NOMO-1 (cell line): ENCODE data around the gene REPS2.

Experiments used
- DNase-seq, 2 experiments: peaks; one replicate each; lab custom pipeline; 2025; ENCODE audit not compliant: unreplicated experiment in 2 of 2; lab: John Stamatoyannopoulos, UW

REPS2 gene

DNA sequence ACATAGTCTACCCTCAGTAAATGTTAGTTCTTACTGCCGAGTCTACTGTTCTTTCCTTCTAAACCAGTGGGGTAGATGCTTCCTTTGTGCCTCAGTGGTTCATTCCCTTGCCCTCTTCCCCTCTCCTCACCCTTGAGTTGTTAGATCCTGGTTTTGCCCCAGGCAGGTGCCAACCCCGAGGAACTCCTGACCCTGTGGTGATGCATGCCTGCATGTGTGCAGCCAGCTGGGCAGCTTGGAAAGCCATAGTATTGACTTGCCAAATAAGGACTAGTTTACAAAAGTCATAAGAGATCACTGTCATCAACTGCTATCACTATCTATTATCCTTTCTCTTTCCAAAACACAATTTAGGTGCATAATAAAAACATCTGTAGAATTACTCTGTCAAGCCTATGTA, 50.9 kb downstream of the REPS2 start:
- no peak for DNase-seq

DNA sequence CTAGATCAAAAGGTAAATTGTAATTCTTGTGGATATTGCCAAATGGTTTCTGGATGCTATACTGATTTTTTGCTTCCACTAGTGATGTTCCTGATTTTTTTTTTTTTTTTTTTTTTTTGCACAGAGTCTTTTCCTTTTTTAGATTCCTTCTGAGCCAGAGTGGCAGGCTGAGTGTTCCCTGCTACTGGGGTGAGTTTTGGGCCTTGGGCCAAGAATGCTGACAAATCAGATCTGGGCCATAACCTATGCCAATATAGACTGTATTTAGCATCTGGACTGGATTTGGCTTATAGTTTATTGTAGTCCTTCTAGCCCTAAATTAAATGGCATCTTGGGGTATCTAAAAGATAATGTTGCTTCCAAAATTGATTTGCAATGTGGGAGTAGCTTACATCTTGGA, 52.8 kb downstream of the REPS2 start:
- no peak for DNase-seq

DNA sequence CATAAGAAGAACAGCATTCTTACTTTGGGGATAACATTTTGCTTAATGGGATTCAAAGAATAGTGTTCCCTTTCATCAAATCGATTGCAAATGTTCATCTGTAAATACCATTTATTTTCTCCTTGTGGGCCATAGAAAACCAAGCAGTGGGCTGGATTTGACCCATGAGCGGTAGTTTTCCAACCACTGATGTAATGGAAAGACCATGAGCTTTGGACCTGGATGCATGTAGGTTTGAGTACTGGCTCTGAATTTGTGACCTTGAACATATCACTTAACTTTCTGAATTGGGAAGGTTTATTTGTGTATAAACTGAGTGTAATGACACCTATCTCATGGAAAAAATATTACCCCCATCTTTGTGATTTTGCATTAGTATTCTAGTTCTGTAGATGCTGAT, 54.3 kb downstream of the REPS2 start:
- DNase-seq, result no peak

DNA sequence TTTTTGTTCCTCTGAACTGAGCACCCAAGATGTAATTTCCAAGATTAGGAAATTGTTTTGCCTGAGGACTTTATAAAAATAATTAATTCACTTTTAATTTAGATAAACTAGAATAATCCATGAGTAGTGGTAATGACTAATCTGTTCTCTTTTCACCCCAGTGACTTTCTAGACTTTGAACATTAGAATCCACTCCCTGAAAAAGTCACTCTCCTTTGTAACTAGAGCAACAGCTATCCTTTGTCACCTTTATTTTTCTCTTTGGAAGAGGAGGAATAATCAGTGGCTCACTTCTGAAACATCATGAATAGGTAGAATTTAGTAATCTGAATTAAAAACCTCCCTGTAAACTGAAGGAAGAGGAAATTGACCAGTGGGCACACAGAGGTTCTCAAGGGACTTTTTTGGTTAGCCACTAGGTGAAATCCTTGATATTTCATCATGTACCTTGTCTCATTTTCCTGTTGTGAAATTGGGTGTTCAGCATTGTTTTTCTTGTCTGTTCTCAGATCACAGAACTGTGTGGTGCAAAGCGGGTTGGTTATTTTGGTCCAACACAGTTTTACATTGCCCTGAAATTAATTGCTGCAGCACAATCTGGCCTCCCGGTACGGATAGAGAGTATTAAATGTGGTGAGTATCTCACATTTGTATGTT, 59.4 kb downstream of the REPS2 start:
- DNase-seq, result peak; percentile 72 to 93

DNA sequence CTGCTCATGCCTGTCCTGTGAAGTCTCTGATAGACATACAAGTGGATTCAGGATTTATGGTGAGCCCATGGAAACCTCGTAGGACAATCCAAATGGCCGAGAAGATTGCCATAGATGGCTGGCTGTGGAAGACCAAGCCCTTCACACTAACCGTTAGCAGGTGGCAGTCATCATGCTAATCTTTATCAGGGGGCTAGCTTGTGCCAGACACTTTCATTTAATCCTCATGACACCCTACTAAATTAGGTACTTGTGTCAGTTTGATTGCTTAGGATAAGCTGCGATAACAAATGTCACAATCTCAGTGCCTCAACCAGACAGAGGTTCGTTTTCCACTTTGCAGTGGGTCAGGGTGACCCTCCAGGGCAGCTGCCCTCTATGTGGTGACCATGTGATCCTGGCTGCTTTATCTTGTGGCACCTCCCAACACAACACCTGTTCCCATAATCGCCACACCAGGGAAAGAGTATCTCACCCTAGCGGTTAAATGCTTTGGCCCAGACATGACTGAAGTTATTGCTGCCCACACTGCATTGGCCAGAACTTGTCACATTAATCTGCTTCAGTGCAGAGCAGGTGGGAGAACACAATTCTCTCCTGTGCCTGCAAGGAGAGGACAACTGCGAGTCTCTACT, 60.8 kb downstream of the REPS2 start:
- DNase-seq, result peak; percentile 32 to 61

DNA sequence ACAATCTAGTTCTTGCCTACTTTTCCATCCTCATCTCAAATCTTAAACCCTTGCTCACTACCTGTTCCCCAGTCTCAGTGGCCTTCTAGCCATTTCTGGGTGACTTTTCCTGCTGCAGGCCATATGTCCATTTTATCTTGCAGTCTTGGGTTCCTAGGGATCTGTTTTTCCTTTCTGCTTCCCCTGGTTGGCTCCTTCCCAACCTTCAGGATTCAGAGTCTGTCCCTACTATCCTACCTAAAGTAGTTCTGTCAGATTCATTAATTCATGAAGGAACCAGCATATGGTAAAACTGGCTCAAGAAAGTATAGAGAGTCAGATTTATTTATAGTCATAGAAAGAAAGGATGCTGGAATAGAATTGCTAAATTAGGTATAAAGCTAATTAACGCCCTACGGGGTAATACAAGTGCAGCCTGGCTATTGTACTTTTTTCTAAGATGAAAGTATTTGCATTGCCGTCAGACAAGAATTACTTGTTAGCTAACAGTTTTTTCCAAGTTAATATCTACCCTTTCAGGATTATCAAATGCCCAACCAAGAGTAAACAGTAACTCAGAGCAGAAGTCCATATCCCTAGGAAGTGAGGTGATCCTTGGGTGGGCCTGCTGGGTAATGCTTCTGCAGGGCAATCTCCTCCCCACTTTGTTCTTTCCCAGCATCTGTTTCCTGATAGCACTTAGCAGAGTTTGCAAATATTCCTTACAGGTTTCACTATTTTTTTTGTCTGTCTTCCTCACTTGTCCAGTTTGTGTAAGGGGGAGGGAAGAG, 63.6 kb downstream of the REPS2 start:
- DNase-seq, result no peak

DNA sequence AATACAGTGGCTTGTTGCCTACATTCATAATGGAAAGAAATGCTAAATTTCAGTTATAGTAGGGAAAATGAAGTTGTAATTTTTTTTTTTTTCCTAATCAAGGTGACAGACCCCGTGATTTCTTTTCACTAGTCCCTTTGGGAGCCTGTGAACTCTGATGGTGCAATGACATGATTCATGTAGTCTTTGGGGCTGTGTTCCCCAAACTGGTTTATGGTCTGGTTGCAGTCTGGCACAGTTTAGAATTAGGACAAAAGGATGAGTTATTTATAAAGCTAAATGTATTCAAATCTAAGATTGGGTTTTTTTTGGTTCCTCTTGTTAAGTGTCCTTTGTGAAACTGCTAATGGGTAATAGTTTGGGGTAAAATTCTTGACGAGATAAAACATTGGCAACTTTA, 66.0 kb downstream of the REPS2 start:
- DNase-seq, result peak in 1 of 2 experiments; percentile 23

DNA sequence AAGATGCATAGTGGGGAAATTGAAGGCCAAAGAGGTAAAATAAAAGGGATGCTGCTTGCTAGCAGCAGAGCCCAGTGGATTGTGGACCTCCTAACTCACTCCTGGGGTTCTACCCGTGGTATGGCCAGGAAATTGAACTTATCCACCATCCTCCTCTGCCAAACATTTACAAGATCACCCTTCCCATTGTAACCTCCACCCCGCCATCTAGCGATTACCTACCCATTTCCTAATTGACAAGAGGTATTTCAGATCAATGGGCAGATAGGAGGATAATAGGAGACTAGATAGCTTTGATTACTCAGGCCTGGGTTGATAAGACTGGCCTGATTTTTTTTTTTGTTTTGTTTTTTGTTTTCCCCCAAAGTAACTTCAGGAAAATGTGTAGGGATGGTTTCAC, 67.8 kb downstream of the REPS2 start:
- no peak for DNase-seq

DNA sequence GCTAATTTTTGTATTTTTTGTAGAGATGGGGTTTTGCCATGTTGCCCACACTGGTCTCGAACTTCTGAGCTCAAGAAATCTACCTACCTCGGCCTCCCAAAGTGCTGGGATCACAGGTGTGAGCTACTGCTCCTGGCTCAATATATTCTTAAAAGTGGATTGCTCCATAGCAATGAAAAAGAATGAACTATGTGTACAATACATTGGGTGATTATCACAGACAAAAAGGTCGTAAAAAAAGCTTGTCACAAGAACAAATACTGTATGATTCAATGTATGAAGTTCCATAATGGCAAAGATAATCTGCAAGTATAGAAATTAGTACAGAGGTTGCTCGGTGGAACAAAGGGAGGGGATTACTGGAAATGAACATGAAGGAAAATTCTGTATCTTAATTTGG, 70.7 kb downstream of the REPS2 start:
- DNase-seq, result no peak

DNA sequence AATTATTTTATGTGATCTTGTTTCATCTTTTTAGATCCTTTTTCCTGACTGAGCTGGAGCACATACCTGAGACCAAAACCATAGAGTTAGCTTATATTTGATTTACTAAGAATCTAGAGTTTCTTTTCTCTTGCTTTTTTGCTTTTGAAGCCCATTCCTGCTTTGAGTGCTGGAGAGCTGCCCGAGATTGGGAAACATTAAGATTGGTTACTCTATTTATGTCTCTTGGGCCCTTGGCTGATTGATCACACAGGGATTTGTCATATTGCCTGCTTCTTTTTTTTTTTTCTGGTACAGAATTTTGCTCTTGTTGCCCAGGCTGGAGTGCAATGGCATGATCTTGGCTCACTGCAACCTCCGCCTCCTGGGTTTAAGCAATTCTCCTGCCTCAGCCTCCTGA, 73.9 kb downstream of the REPS2 start:
- DNase-seq, result no peak

DNA sequence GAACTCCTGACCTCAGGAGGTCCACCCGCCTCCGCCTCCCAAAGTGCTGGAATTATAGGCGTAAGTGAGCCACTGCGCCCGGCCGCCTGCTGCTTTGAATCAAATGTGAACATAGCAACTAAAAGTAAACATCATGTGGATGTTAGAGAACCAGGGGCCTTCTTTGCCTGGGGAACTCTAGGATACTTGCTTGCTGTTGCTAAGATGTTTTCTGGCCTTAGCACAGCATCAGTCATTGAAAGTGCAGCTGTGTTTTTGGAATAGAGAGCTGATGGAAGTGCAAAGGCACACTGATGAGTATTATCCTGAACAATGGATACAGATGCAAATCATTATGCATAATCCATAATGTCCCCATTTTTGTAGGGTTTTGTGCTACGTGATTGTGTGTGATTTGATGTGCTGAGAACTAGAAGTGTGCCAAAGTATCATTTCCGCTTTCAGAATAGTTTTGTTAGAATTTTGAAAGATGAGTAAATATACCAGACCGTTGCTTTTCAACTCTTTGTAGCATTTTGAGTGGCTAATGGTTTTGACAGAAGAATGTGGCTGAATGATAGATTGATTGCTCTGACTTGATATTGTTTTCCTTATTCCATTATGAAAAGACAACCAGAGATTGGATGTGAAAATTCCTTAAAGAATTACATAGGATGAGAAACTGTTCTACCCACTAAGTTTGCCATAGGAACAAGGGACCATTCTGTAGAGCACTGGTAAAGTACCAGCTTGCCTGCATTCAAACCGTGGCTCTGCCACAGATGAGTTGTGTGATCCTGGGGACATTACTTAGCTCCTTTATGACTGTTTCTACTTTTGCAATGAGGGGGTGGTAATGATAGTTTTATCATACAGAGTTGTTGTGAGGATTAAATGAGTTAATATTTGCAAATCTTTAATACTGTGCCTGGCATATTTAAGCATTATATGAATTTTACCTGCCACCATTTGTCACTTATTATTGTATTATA, 74.7 kb downstream of the REPS2 start:
- peak in 1 of 2 experiments; percentile 15 for DNase-seq

DNA sequence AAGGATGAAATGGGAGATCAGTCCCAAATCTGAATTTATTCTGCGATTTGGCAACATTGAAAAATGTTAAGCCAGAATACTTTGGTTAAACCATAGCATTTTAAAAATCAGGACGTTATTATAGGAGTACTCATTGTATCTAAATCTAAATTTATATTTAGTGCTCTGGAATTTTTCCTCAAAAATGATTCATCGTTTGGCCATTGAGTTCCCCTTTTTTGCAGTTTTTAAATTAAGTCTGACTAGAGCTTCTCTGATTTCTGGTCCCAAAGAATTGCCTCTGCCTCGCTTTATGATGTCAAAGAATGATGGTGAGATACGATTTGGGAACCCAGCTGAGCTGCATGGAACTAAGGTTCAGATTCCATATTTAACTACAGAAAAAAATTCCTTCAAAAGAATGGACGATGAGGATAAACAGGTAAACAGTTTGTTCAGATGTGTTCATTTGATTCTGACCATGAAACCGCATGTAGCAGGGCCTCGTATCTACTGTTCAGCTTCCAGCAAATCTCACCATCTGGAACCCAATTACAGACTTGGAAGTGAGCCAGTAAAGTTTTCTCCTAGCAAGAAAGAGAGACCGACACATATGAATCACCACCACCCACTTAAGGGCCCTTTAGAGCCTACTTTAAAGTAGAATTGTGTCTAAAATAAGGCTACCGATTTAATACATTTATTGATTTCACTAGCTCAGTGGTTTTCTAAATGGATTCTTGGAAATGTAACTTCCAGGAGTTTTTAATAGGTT, 75.6 kb downstream of the REPS2 start:
- peak in 1 of 2 experiments; percentile 32 for DNase-seq

DNA sequence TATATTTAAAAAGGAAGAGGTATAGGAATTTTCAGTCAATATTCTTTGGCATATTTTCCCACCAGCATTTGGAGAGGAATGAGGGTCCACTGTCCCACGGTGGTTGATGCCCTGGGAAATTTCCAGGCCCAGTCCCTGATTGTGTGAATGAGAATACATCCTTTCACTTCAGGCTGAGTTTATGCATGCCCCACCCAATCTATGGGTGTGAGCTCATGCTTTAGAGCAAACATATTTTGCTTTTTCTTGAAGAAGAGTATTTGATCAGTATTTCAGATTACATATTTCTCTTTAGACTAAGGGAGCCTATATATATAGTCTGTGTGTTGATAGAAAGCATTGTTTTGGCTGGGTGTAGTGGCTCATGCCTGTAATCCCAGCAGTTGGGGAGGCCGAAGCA, 77.2 kb downstream of the REPS2 start:
- no peak for DNase-seq

DNA sequence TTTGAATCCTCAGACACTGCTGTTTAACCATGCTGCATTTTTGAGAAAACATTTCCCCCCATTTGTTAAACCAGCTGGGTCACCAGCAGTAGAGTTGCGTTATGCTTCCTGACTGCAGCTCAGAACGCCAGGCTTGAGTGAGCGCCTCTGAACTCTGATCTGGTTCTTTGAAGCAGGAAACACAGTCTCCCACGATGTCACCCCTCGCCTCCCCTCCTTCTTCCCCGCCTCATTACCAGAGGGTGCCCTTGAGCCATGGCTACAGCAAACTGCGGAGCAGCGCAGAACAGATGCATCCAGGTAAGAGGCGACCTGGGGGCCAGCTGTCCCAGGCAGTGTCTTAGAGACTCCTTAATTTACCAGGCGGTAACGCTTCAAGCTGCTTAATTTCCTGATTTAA, 78.4 kb downstream of the REPS2 start:
- DNase-seq, result no peak

DNA sequence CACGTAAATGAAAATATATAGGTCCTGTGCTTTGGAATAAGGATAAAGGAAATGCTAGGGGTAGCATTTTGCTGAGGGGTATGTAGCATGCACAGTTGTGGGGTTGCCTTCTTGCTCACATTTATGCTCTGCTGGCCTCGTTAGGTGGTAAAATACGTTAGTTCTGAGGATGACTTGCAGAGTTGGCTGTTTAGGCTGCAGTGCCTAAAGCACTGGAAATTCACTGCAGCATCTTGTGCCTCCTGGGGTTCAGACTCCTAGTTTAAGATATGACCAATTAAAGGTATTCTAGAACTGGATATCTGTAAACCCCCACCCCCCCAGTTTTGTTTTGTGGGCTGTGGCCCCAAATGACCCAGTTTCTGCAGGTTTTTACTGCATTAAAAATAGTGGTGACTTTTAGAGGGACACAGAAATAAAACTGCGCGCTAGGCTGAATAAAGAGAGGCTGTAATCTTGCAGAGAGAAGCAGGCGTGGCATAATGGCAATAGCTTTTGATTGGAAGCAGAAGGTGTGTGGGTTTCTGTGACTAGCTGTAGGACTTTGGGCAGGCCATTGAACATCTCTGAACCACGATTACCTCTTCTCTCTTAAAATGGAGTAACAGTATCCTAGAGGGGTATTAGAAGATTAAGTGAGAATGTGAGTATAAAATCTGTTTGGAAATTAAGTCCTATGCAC, 79.3 kb downstream of the REPS2 start:
- DNase-seq, result no peak

DNA sequence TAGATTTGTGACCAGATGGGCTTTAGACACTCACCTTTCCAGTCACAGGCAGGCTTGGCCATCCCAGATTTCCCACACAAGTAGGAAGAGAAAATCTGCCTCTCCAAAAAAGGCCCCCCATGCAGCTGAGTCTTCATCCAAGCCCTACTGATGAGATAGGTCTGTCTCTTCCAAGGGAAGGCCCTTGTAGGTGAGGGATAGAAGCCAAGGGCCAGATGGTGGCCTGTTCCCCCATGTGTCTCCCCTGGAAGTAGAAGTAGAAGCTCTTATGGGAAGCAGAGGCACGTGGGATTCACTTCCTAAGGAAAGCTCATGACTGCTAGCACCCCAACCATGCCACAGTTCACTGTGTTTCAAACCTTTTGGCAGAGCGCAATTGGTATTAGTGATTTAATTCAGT, 81.5 kb downstream of the REPS2 start:
- DNase-seq, result no peak

DNA sequence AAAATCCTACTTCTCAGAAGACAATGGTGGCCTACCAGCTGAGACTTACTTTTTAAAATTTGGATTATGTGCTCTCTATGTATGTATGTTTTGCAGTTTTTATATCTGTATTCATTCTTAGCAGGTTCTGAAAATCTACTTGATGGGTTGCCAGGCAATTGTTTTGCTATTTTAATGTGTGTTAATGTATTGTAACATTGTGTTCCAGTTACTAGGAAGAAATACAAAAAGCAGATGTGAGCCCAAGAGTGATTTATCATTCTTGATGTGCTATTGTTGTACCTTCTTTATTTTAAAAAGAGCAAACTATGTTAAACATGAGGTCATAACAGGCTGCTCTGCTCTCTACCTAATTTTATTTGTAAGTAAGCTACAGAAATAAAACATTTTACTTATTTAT, 81.9 kb downstream of the REPS2 start:
- DNase-seq, result no peak

DNA sequence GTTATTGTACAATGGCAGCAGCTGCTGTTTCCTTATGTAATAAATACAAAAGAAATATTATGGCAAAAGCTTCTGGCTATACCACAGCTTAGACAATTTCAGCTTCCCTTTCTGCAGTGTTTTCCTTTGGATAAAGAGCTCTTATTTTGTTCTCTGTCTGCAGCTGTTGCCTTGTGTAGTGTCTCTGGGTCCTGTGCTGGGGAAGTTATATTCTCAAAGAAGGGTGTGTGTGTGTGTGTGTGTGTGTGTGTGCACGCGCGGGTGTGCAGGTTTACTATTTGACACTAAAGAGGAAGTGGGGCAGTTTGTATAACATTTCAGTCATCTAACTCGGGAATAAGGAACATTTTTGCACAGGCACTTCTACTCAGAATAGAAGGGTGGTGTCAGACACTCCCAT, 83.6 kb downstream of the REPS2 start:
- DNase-seq, result peak; percentile 55 to 57

DNA sequence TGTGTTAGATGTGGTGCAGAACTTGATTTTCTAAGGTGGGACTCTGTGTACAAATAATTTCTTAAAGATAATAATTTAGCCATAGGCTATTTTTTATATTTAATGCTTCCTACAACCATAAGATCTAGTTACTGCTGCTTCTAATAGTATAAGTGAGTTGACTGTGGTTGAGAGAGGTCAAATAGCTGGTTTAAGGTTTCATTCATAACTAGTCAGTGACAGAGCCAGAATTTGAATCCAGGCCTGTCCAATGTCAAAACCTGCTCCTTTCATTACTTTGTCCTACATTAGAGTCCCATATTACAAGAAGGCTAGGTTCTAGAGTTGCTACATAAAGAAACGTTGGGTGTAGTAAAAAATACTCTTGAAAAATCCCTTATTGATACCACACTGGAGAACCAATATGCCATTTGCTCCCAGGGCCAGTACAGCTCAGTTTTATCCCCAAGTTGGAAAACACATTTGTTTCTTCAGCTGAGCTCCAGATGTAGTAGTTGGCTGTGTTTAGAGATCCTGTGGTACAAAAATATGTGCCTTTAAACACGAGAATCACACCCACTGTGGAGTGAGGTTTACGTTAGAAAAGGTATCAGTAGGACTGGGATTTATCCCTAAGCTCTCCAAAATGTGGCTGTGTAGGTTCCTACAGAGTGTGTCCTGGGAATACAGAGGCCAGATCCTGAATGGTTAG, 84.3 kb downstream of the REPS2 start:
- DNase-seq, result no peak
